Liver (tissue), 9 donors: ENCODE results near the gene ULK4. TPM values are rescaled to one million over a fixed set of nuclear protein-coding genes. Genes with fewer than 3 reads are reported as not detected.

Experiments
- DNase-seq: peaks from one replicate; pipeline ENCODE4 v3.0.0-alpha.2; 2017; ENCODE audit warnings: low spot score
- H3K27ac ChIP-seq, 2 donors: one replicate each; pipeline ENCODE4 v1.7.0; 2013; ENCODE audit warnings: inconsistent platforms in 2 of 2, low read length in 2 of 2, control low read depth in 1 of 2, low read depth in 1 of 2, mild to moderate bottlenecking in 1 of 2
- H3K27me3 ChIP-seq, 4 donors: one replicate each; pipeline versions ENCODE4 v1.6.1 to v1.7.0; 2013; ENCODE audit warnings: low read length in 3 of 4, inconsistent platforms in 1 of 4, mild to moderate bottlenecking in 1 of 4, moderate library complexity in 1 of 4; ENCODE audit not compliant: control insufficient read depth in 4 of 4, insufficient read depth in 4 of 4
- H3K36me3 ChIP-seq, 4 donors: one replicate each; pipeline versions ENCODE4 v1.6.1 to v1.7.0; 2013; ENCODE audit warnings: low read length in 3 of 4, mild to moderate bottlenecking in 3 of 4, low read depth in 1 of 4, moderate library complexity in 1 of 4; ENCODE audit not compliant: control insufficient read depth in 4 of 4, insufficient read depth in 3 of 4
- H3K4me1 ChIP-seq, 4 donors: one replicate each; pipeline versions ENCODE4 v1.6.1 to v1.7.0; 2013; ENCODE audit warnings: low read length in 3 of 4, mild to moderate bottlenecking in 3 of 4, moderate library complexity in 1 of 4; ENCODE audit not compliant: control insufficient read depth in 4 of 4, insufficient read depth in 4 of 4
- H3K4me3 ChIP-seq, 3 donors: one replicate each; pipeline versions ENCODE4 v1.6.1 to v1.7.0; 2013; ENCODE audit warnings: low read length in 3 of 3, control low read depth in 1 of 3, low read depth in 1 of 3, mild to moderate bottlenecking in 1 of 3
- H3K9ac ChIP-seq, 2 donors: one replicate each; pipeline ENCODE4 v1.7.0; 2013; ENCODE audit warnings: low read length in 2 of 2, mild to moderate bottlenecking in 2 of 2, moderate library complexity in 2 of 2, control low read depth in 1 of 2, low read depth in 1 of 2
- H3K9me3 ChIP-seq, 4 donors: one replicate each; pipeline versions ENCODE4 v1.6.1 to v1.7.0; 2013; ENCODE audit warnings: low read length in 3 of 4; ENCODE audit not compliant: control insufficient read depth in 4 of 4
- EGR1 ChIP-seq, 2 donors: IDR thresholded peaks; 2 replicates each; pipeline ENCODE4 v1.6.1; 2016 to 2018; ENCODE audit warnings: antibody characterized with exemption in 2 of 2, low read depth in 2 of 2
- FOXA1 ChIP-seq: IDR thresholded peaks from 2 replicates; pipeline ENCODE4 v1.6.1; 2016; ENCODE audit warnings: antibody characterized with exemption
- FOXA2 ChIP-seq: IDR thresholded peaks from 2 replicates; pipeline ENCODE4 v1.6.1; 2016; ENCODE audit warnings: antibody characterized with exemption
- HNF4A ChIP-seq, 2 donors: conservative IDR thresholded peaks; 2 replicates each; pipeline ENCODE4 v1.6.1; 2016; ENCODE audit warnings: antibody characterized with exemption in 2 of 2, mild to moderate bottlenecking in 2 of 2
- HNF4G ChIP-seq: IDR thresholded peaks from 2 replicates; pipeline ENCODE4 v1.6.1; 2016; ENCODE audit warnings: antibody characterized with exemption
- JUND ChIP-seq, 2 donors: IDR thresholded peaks; 2 replicates each; pipeline ENCODE4 v1.6.1; 2016; ENCODE audit warnings: antibody characterized with exemption in 2 of 2
- NR2F2 ChIP-seq: IDR thresholded peaks from 2 replicates; pipeline ENCODE4 v1.6.1; 2016; ENCODE audit warnings: antibody characterized with exemption
- RAD21 ChIP-seq, 2 donors: IDR thresholded peaks; 2 replicates each; pipeline ENCODE4 v1.6.1; 2016; ENCODE audit warnings: antibody characterized with exemption in 2 of 2, mild to moderate bottlenecking in 2 of 2
- RXRA ChIP-seq, 2 donors: IDR thresholded peaks; 2 replicates each; pipeline ENCODE4 v1.6.1; 2017 to 2018; ENCODE audit warnings: antibody characterized with exemption in 2 of 2, mild to moderate bottlenecking in 1 of 2
- SP1 ChIP-seq: IDR thresholded peaks from 2 replicates; pipeline ENCODE4 v1.6.1; 2018; ENCODE audit warnings: antibody characterized with exemption, mild to moderate bottlenecking
- TAF1 ChIP-seq: conservative IDR thresholded peaks from 2 replicates; pipeline ENCODE4 v1.6.1; 2016; ENCODE audit warnings: antibody characterized with exemption, mild to moderate bottlenecking
- YY1 ChIP-seq: IDR thresholded peaks from 2 replicates; pipeline ENCODE4 v1.6.1; 2016; ENCODE audit warnings: antibody characterized with exemption, mild to moderate bottlenecking
- WGBS: extraction: QIAGEN DNeasy Blood & Tissue Kit; methylation state at CpG from one replicate; pipeline ENCODE4 v1.1.7; 2013; 5-methylcytosine and 5-hydroxymethylcytosine counted together
- polyA plus RNA-seq, 2 donors: library from polyadenylated mRNA; stranded (reverse) in 1 of 2; unstranded in 1 of 2; fragments of 200-250 nt in 1 of 2; fragments of >200 nt in 1 of 2; fragmentation: Nextera tagmentation in 1 of 2; extraction: Ambion mirVana in 1 of 2; gene quantifications; one replicate each; pipeline versions ENCODE4 v1.2.1 to v1.2.3, GENCODE V29; 2013 to 2015
- total RNA-seq, 2 donors: library from RNA; depleted of rRNA; stranded (reverse); fragments of >200 nt; gene quantifications; one replicate each; pipeline ENCODE4 v1.2.3, GENCODE V29; 2014
- TF ChIP-seq, protein P1 (sequence below): IDR thresholded peaks from 2 replicates; pipeline ENCODE4 v1.6.1; 2016; ENCODE audit warnings: antibody characterized with exemption
- TF ChIP-seq, protein P2 (sequence below): IDR thresholded peaks from 2 replicates; pipeline ENCODE4 v1.6.1; 2016; ENCODE audit warnings: antibody characterized with exemption
- TF ChIP-seq, protein P3 (sequence below): IDR thresholded peaks from 2 replicates; pipeline ENCODE4 v1.6.1; 2016; ENCODE audit warnings: antibody characterized with exemption
- TF ChIP-seq, protein P4 (sequence below): fragments of 150-350 bp; IDR thresholded peaks from 2 replicates; pipeline ENCODE4 v1.5.1; 2017; ENCODE audit warnings: improper control_type of control experiment, low read depth, low read length; ENCODE audit not compliant: missing input control
- donor health status: healthy.
- donor health status: healthy.
- donor health status: healthy.
- donor health status: healthy.
- donor health status: healthy.

Gene ULK4
- total and polyA plus RNA-seq, 4 donors, result 1.1 to 11.5 (median 3.2) TPM

DNA sequence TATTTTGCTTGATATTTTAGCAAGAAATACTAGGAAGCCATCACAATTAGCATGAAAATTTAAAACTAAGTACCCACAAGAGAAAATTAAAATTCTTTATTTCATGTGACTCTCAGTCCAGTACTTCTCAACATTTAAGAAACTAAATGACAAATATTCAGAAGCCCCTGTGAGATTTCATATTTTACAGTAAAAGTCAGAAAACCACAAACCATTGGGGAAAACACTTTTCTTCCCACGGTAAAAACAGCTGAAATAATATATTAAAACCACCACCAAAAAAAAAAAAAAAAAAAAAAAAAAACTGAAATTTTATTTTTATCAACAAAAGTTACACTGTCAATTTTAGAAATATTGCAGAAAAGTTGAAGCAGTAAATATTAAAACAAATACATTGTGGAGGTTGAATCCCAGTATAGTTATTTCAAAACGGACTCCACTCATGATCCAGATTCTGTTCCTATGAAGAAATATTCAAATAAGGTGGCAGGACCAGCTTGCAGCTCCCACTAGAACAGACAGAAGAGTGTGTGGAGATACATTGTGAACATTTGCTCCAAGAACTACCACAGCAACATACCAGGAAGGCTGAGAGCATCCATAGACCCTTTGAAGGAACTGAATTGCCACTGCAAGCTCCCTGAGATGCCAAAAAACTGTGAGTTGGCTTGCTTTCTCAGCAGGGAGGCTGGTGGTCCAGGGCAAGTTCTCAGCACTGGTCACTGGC, 454.4 kb downstream of the ULK4 start:
- Histone ChIP-seq H3K36me3 (no peaks in the 10 kb centered on the region), H3K27me3 (no peaks in the 10 kb centered on the region), H3K9ac (no peak overlapping the region), H3K9me3 (no peaks in the 10 kb centered on the region), H3K4me3 (no peak overlapping the region), H3K27ac (no peak overlapping the region), H3K4me1 (no peaks in the 10 kb centered on the region)
- 92% methylated on average over 2 of the region's 2 CpGs for WGBS
- TF ChIP-seq JUND (IDR thresholded peaks at IDR 0.05) (no peak), HNF4G (no peak), FOXA1 (no peak), TAF1 (no peak), SP1 (no peak), EGR1 (IDR thresholded peaks at IDR 0.05; ENCODE audit: low read depth in 2 of 2) (no peak), YY1 (no peak)
- TF ChIP-seq, protein P1, sequence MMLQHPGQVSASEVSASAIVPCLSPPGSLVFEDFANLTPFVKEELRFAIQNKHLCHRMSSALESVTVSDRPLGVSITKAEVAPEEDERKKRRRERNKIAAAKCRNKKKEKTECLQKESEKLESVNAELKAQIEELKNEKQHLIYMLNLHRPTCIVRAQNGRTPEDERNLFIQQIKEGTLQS, result no peak
- no peak for DNase-seq

DNA sequence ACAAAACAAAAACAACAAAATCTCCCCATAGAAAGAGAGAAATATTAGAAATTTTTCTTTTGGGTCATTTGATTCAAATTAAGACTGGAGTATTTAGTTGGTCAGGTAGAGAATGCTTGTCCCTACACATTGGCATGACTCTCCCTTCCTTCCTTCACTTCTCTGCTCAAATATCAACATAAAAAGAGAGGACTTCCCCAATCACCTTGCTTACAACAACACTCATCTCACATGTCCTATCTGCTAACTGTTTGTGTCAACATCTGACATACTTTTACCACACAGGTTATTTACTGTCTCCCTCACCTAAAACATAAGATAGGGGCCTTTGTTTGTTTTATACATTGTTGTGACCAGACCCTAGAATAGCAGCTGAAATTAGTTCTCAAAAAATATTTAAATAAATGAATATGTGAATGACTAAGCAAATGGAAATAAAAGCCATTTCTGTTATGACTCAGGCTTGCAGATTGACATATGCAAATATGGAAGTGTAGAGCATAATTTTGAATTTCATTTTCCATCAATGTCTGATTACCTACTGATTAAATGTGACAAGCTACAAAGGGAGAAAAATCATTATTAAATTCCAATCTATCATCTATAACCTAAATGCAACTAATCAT, 457.8 kb downstream of the ULK4 start:
- Histone ChIP-seq H3K4me1 (no peaks in the 10 kb centered on the region), H3K4me3 (no peak overlapping the region), H3K9ac (no peak overlapping the region), H3K36me3 (no peaks in the 10 kb centered on the region), H3K9me3 (no peaks in the 10 kb centered on the region), H3K27me3 (no peaks in the 10 kb centered on the region), H3K27ac (no peak overlapping the region)
- DNase-seq, result no peak
- no peak for TF ChIP-seq RXRA (IDR thresholded peaks at IDR 0.05)
- TF ChIP-seq, protein P1, result no peak
- TF ChIP-seq NR2F2, result no peak
- TF ChIP-seq HNF4A (conservative IDR thresholded peaks at IDR 0.05), result no peak
- TF ChIP-seq FOXA1, result no peak
- TF ChIP-seq FOXA2, result no peak
- no peak for TF ChIP-seq YY1
- no peak for TF ChIP-seq HNF4G
- no peak for TF ChIP-seq SP1
- TF ChIP-seq, protein P2, sequence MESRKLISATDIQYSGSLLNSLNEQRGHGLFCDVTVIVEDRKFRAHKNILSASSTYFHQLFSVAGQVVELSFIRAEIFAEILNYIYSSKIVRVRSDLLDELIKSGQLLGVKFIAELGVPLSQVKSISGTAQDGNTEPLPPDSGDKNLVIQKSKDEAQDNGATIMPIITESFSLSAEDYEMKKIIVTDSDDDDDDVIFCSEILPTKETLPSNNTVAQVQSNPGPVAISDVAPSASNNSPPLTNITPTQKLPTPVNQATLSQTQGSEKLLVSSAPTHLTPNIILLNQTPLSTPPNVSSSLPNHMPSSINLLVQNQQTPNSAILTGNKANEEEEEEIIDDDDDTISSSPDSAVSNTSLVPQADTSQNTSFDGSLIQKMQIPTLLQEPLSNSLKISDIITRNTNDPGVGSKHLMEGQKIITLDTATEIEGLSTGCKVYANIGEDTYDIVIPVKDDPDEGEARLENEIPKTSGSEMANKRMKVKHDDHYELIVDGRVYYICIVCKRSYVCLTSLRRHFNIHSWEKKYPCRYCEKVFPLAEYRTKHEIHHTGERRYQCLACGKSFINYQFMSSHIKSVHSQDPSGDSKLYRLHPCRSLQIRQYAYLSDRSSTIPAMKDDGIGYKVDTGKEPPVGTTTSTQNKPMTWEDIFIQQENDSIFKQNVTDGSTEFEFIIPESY, result no peak
- no peak for TF ChIP-seq RAD21 (IDR thresholded peaks at IDR 0.05)

DNA sequence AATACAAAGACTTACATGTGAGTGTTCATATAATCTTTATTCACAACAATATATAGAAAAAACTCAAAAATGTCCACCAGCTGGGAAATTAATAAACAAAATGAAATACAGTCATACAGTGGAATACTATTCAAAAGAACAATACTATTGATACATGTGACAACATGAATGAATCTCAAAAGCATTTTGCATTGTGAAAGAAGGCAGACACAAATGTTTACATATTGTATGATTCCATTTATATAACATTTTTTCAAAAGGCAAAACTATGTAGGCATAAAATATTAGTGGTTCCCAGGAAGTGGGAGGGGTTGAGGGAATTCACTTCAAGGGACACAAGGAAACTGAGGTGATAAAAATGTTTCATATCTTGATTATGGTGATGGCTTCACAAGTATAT, 459.4 kb downstream of the ULK4 start:
- no peak overlapping the region for H3K4me3 ChIP-seq
- H3K4me1 ChIP-seq, result no peaks in the 10 kb centered on the region
- DNase-seq, result no peak
- no peaks in the 10 kb centered on the region for H3K9me3 ChIP-seq
- H3K27ac ChIP-seq, result no peak overlapping the region
- H3K27me3 ChIP-seq, result no peaks in the 10 kb centered on the region
- no peak overlapping the region for H3K9ac ChIP-seq
- H3K36me3 ChIP-seq, result no peaks in the 10 kb centered on the region
- TF ChIP-seq RXRA (IDR thresholded peaks at IDR 0.05), result no peak
- TF ChIP-seq JUND (IDR thresholded peaks at IDR 0.05), result no peak
- TF ChIP-seq YY1, result no peak
- no peak for TF ChIP-seq FOXA2
- no peak for TF ChIP-seq HNF4G
- TF ChIP-seq NR2F2, result no peak
- no peak for TF ChIP-seq EGR1 (IDR thresholded peaks at IDR 0.05; ENCODE audit: low read depth in 2 of 2)
- TF ChIP-seq, protein P2, result no peak
- TF ChIP-seq TAF1, result no peak
- TF ChIP-seq, protein P3, sequence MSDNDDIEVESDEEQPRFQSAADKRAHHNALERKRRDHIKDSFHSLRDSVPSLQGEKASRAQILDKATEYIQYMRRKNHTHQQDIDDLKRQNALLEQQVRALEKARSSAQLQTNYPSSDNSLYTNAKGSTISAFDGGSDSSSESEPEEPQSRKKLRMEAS, result no peak
- TF ChIP-seq, protein P4, sequence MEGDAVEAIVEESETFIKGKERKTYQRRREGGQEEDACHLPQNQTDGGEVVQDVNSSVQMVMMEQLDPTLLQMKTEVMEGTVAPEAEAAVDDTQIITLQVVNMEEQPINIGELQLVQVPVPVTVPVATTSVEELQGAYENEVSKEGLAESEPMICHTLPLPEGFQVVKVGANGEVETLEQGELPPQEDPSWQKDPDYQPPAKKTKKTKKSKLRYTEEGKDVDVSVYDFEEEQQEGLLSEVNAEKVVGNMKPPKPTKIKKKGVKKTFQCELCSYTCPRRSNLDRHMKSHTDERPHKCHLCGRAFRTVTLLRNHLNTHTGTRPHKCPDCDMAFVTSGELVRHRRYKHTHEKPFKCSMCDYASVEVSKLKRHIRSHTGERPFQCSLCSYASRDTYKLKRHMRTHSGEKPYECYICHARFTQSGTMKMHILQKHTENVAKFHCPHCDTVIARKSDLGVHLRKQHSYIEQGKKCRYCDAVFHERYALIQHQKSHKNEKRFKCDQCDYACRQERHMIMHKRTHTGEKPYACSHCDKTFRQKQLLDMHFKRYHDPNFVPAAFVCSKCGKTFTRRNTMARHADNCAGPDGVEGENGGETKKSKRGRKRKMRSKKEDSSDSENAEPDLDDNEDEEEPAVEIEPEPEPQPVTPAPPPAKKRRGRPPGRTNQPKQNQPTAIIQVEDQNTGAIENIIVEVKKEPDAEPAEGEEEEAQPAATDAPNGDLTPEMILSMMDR, result no peak
- no peak for TF ChIP-seq FOXA1
- TF ChIP-seq HNF4A (conservative IDR thresholded peaks at IDR 0.05), result no peak
